ENCODE results near the gene CROCC. TPM values are rescaled to one million over a fixed set of nuclear protein-coding genes. Genes with fewer than 3 reads are reported as not detected.

CROCC gene
- total RNA-seq, 1 donor from 2014 or later = 27.0 TPM

DNA sequence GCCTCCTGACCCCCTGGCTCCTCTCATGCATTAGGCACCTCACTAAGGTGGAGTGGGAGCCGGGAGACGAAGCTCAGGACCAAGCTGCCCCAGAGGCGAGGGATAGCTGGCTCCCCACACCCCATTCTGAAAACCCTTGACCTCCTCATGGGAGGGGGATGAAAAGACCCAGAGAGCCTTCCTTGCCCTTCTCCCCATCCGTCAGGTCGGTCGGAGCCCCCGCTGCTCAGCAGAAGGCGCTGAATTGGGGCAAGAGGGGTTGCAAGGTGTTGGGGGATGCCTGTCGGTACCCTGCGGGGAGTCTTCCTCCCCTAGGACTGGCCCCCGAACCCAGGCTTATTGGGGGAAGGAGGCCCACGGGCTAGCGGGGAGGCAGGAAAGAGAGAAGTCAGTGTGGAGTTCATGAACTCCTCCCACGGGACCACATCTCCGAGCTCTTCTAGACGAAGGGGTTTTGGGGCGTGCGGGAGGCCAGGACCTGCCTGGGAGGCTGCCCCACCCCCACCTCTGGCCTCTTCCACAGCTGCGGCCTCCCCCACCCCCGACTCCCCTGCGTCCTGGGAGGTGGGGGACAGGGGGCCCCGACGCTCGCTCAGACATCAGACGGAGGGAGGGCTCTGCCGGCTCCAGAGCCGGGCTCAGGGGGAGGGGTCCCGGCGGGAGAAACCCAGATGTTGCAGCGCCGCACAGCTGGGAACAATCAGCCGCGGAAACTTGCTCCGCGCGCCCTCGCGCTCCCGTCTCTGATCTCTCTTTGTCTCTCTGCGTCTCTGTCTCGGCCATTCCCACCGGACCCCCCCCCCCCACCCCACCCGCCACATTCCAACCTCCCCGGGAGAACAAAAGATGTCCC is 58.0 kb downstream of the CROCC start:
- H3K36me3 ChIP-seq = no peaks in the 10 kb centered on the region
- TF ChIP-seq, protein P1, sequence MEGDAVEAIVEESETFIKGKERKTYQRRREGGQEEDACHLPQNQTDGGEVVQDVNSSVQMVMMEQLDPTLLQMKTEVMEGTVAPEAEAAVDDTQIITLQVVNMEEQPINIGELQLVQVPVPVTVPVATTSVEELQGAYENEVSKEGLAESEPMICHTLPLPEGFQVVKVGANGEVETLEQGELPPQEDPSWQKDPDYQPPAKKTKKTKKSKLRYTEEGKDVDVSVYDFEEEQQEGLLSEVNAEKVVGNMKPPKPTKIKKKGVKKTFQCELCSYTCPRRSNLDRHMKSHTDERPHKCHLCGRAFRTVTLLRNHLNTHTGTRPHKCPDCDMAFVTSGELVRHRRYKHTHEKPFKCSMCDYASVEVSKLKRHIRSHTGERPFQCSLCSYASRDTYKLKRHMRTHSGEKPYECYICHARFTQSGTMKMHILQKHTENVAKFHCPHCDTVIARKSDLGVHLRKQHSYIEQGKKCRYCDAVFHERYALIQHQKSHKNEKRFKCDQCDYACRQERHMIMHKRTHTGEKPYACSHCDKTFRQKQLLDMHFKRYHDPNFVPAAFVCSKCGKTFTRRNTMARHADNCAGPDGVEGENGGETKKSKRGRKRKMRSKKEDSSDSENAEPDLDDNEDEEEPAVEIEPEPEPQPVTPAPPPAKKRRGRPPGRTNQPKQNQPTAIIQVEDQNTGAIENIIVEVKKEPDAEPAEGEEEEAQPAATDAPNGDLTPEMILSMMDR (IDR thresholded peaks at IDR 0.05) = no peak
- H3K4me3 ChIP-seq = peak overlapping the region; percentile 62 to 88
- H3K27me3 ChIP-seq = no peaks in the 10 kb centered on the region
- peak overlapping the region; percentile 93 to 95 for H3K27ac ChIP-seq
- DNase-seq (ENCODE audit: low spot score in 2 of 2) = no peak
- H3K4me1 ChIP-seq = peaks cover 0 to 24% of the 10 kb centered on the region in 2 donors
- intact Hi-C loops (cut with DNase I) = loop anchor here (2.0 kb wide), 1 partner anchor 15 kb away; no protein-coding TSS in a partner anchor
- no peaks in the 10 kb centered on the region for H3K9me3 ChIP-seq

DNA sequence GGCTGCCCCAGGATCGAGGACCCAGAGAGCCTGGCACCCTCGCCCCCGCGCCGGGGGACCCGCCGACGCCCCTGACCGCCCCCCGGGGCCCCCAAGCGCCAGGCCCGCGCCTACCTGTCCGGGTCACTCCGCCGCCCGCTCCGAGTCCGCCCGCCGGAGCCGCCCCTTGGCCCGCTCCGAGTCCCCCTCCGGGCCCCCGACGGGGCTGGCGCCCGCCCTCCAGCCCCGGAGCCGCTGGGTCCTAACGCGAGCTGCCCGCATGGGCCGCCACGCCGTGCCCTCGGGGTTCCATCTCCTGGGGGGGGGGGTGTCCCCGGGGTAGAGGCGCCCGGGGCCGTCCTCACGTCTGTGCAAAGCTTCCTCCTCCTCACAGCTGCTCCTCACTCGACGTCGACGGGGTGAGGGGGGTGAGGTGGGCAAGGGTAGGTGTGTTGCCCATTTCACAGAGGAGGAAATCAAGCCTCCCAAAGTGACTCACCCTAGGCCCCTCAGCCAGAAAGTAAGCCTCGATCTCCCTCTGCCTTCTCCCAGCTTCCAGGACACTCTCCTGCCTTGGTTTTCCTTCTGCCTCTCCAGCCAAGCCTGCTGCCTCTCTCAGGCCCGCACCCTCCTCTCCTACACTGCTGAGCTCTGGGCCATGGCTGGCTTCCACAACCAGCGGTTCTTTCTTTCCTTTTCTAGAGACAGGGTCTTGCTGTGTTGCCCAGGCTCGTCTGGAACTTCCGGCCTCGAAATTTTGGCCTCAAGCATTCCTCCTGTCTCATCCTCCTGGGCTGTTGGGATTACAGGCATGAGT is 58.9 kb downstream of the CROCC start, which contains the start of gene MFAP2:
TSS of gene MFAP2 (minus strand) at position 148 of the 796 bp plus-strand sequence. CDS start 2,347 bp downstream, outside the sequence.
- no peaks in the 10 kb centered on the region for H3K27me3 ChIP-seq
- H3K27ac ChIP-seq = peak within 1 kb of the TSS; percentile 93 to 95
- H3K36me3 ChIP-seq = peaks cover under 1% of the 10 kb centered on the region in 2 donors
- peaks cover 0 to 16% of the 10 kb centered on the region in 2 donors for H3K4me1 ChIP-seq
- no peaks in the 10 kb centered on the region for H3K9me3 ChIP-seq
- intact Hi-C loops (cut with DNase I) = no loop called here
- H3K4me3 ChIP-seq = peak within 1 kb of the TSS; percentile 62 to 88
- no peak for DNase-seq (ENCODE audit: low spot score in 2 of 2)
- TF ChIP-seq, protein P1 (IDR thresholded peaks at IDR 0.05) = no peak

DNA sequence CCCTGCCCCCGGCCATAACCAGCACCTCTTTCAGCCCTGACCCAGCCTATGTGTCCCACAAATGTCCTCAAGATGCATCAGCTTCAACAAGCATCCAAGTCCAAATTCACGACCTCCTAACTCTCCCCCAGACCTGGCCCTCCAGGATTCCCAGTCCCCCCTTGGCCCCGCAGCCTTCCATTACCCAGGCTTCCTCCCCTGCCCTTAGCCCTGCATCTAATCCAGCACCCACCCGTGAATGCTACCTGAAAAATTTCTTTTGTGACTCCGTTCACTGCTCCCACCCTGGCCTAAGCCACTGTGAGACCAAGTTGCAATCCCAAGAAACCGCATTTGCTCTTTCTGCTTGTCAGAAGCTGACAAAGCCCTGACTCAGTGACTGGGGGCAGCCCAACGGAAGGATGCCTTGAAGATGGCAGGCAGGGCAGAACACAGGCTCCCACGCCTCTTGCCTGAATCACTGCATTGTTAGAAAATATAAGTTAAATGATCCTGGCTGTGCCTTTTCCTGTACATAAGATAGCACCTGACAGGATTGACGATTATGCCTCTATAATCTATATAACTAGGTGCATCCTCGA is 59.6 kb downstream of the CROCC start:
- H3K4me3 ChIP-seq = peak overlapping the region in 1 of 2 donors; percentile 88
- peaks cover 7 to 8% of the 10 kb centered on the region in 2 donors for H3K36me3 ChIP-seq
- H3K27ac ChIP-seq = peak overlapping the region; percentile 93 to 95

DNA sequence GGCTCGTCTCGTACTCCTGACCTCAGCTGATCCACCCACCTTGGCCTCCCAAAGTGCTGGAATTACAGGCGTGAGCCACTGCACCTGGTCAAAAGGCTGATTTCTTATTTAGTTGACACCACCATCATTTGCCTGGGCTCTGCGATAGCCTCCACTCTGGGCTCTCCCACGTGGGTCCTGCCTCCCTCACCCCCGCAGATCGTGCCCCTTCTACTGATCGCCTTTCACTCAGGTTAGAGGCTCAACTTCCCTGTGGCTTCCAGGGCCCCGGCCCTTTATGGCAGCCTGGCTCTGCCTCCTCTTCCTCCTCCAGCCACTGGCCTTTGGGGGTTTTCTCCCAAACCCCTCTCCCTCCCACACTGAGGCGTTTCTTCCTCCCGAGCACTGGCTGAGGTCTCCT is 61.2 kb downstream of the CROCC start:
- Histone ChIP-seq H3K27me3 (no peaks in the 10 kb centered on the region), H3K4me3 (no peak overlapping the region), H3K27ac (no peak overlapping the region), H3K4me1 (peaks cover 0 to 16% of the 10 kb centered on the region in 2 donors), H3K9me3 (no peaks in the 10 kb centered on the region), H3K36me3 (peaks cover 20 to 21% of the 10 kb centered on the region in 2 donors)
- DNase-seq (ENCODE audit: low spot score in 2 of 2) = no peak
- intact Hi-C loops (cut with DNase I) = no loop called here
- TF ChIP-seq, protein P1 (IDR thresholded peaks at IDR 0.05) = no peak

More for the DNA sequence above, 59.6 kb downstream of the CROCC start:
- DNase-seq (ENCODE audit: low spot score in 2 of 2) = no peak
- H3K9me3 ChIP-seq = no peaks in the 10 kb centered on the region
- TF ChIP-seq, protein P1 (IDR thresholded peaks at IDR 0.05) = no peak
- H3K27me3 ChIP-seq = no peaks in the 10 kb centered on the region
- intact Hi-C loops (cut with DNase I) = no loop called here
- peaks cover 0 to 16% of the 10 kb centered on the region in 2 donors for H3K4me1 ChIP-seq

DNA sequence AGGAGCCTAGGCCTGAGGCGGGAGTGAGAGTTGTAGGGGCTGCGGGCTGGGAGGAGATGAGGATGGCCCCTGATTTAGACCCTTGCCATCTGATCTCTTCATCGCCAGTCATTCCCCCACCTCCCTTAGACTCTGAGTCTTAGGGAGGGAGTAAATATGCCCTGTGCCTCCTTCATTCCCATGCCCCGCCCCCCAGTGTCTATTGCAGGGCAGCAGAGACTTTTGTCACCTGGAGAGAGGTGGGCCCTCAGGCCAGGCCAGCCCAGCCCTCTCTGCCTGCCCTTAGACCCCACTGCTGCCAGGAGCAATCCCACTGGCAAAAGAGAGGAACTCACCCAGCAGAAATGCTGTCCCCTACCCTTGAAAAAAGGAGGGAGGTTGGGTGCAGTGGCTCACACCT is 61.9 kb downstream of the CROCC start:
- H3K36me3 ChIP-seq = peaks cover 25 to 26% of the 10 kb centered on the region in 2 donors
- TF ChIP-seq, protein P1 (IDR thresholded peaks at IDR 0.05) = no peak
- H3K4me1 ChIP-seq = peaks cover 0 to 12% of the 10 kb centered on the region in 2 donors
- H3K9me3 ChIP-seq = no peaks in the 10 kb centered on the region
- peak overlapping the region in 1 of 2 donors; percentile 70 for H3K27ac ChIP-seq
- no peaks in the 10 kb centered on the region for H3K27me3 ChIP-seq
- DNase-seq (ENCODE audit: low spot score in 2 of 2) = no peak
- intact Hi-C loops (cut with DNase I) = no loop called here
- H3K4me3 ChIP-seq = no peak overlapping the region
